SK-N-SH treated with all-trans-retinoic acid at 6 μM for 48 hours (cell line): ENCODE data around the gene S100A1.
"Not testable (repeated sequence)": the region's sequence is repeated elsewhere in the genome, so short reads cannot be mapped to it uniquely, and the experiment has no call there.

Experiments
- ATAC-seq: fragments of 200-7000 bp; cut with Tn5 transposase; 3 replicates; pipeline ENCODE4 v1.9.1; 2020; ENCODE audit warnings: mild to moderate bottlenecking, moderate library complexity
- ARNTL ChIP-seq: fragments of 450-650 bp; formaldehyde crosslinking; IDR thresholded peaks from 2 replicates; pipeline ENCODE4 v1.5.0; 2020; ENCODE audit warnings: low read depth, mild to moderate bottlenecking, moderate library complexity, borderline replicate concordance
- BACH2 ChIP-seq: fragments of 250-450 bp; sonication (Bioruptor Pico); IDR thresholded peaks from 2 replicates; pipeline ENCODE4 v1.9.0; 2021; ENCODE audit warnings: mild to moderate bottlenecking, borderline replicate concordance
- CSDC2 ChIP-seq: fragments of 250-450 bp; sonication (Bioruptor Pico); IDR thresholded peaks from 2 replicates; pipeline ENCODE4 v1.5.0; 2020; ENCODE audit warnings: mild to moderate bottlenecking, moderate library complexity
- ESRRG ChIP-seq: fragments of 250-450 bp; sonication (Bioruptor Pico); IDR thresholded peaks from 2 replicates; pipeline ENCODE4 v1.6.1; 2021; ENCODE audit warnings: mild to moderate bottlenecking
- GLIS3 ChIP-seq: fragments of 250-450 bp; sonication (Bioruptor Pico); IDR thresholded peaks from 2 replicates; pipeline ENCODE4 v1.5.0; 2020; ENCODE audit warnings: mild to moderate bottlenecking, moderate library complexity
- ISL1 ChIP-seq: fragments of 250-450 bp; sonication (Bioruptor Pico); IDR thresholded peaks from 2 replicates; pipeline ENCODE4 v2.1.2; 2022; ENCODE audit warnings: mild to moderate bottlenecking, moderate library complexity
- OSR1 ChIP-seq: fragments of 250-450 bp; sonication (Bioruptor Pico); IDR thresholded peaks from 2 replicates; pipeline ENCODE4 v1.8.0; 2022; ENCODE audit warnings: moderate library complexity, mild to moderate bottlenecking, inconsistent platforms
- PPARA ChIP-seq: fragments of 250-450 bp; sonication (Bioruptor Pico); IDR thresholded peaks from 2 replicates; pipeline ENCODE4 v1.5.0; 2020; ENCODE audit warnings: mild to moderate bottlenecking, borderline replicate concordance
- RARB ChIP-seq: fragments of 250-450 bp; sonication (Bioruptor Pico); IDR thresholded peaks from 2 replicates; pipeline ENCODE4 v1.8.0; 2021; ENCODE audit warnings: mild to moderate bottlenecking, moderate library complexity
- SNAI2 ChIP-seq: fragments of 250-450 bp; sonication (Bioruptor Pico); IDR thresholded peaks from 2 replicates; pipeline ENCODE4 v1.5.0; 2020; ENCODE audit warnings: mild to moderate bottlenecking, moderate library complexity
- TCF4 ChIP-seq: fragments of 250-450 bp; sonication (Bioruptor Pico); IDR thresholded peaks from 2 replicates; pipeline ENCODE4 v1.8.0; 2021; ENCODE audit warnings: mild to moderate bottlenecking, moderate library complexity, borderline replicate concordance
- TOX ChIP-seq: fragments of 250-450 bp; sonication (Bioruptor Pico); IDR thresholded peaks from 2 replicates; pipeline ENCODE4 v1.8.0; 2021; ENCODE audit warnings: mild to moderate bottlenecking, moderate library complexity, borderline replicate concordance
- ZC3H10 ChIP-seq: fragments of 250-450 bp; sonication (Bioruptor Pico); IDR thresholded peaks from 2 replicates; pipeline ENCODE4 v1.5.1; 2021; ENCODE audit warnings: mild to moderate bottlenecking, moderate library complexity
- ZFP3 ChIP-seq: fragments of 250-450 bp; sonication (Bioruptor Pico); IDR thresholded peaks from 2 replicates; pipeline ENCODE4 v1.5.0; 2020; ENCODE audit warnings: mild to moderate bottlenecking, moderate library complexity
- ZFP30 ChIP-seq: fragments of 450-650 bp; formaldehyde crosslinking; IDR thresholded peaks from 2 replicates; pipeline ENCODE4 v1.5.0; 2022; ENCODE audit warnings: mild to moderate bottlenecking, moderate library complexity
- ZNF565 ChIP-seq: fragments of 450-650 bp; formaldehyde crosslinking; conservative IDR thresholded peaks from 2 replicates; pipeline ENCODE4 v1.5.0; 2020; ENCODE audit warnings: low read depth, mild to moderate bottlenecking, moderate library complexity
- ZNF8 ChIP-seq: fragments of 450-650 bp; formaldehyde crosslinking; IDR thresholded peaks from 2 replicates; pipeline ENCODE4 v1.5.0; 2020; ENCODE audit warnings: mild to moderate bottlenecking, moderate library complexity
- TF ChIP-seq, protein P1 (sequence below): fragments of 250-450 bp; sonication (Bioruptor Pico); IDR thresholded peaks from 2 replicates; pipeline ENCODE4 v1.8.0; 2020; ENCODE audit warnings: mild to moderate bottlenecking, moderate library complexity, borderline replicate concordance
- TF ChIP-seq, protein P2 (sequence below): fragments of 250-450 bp; sonication (Bioruptor Pico); IDR thresholded peaks from 2 replicates; pipeline ENCODE4 v1.5.1; 2020; ENCODE audit warnings: low read depth, mild to moderate bottlenecking, moderate library complexity
- TF ChIP-seq, protein P3 (sequence below): fragments of 250-450 bp; sonication (Bioruptor Pico); IDR thresholded peaks from 2 replicates; pipeline ENCODE4 v1.8.0; 2021; ENCODE audit warnings: low read depth, mild to moderate bottlenecking, moderate library complexity, borderline replicate concordance

The S100A1 gene

DNA sequence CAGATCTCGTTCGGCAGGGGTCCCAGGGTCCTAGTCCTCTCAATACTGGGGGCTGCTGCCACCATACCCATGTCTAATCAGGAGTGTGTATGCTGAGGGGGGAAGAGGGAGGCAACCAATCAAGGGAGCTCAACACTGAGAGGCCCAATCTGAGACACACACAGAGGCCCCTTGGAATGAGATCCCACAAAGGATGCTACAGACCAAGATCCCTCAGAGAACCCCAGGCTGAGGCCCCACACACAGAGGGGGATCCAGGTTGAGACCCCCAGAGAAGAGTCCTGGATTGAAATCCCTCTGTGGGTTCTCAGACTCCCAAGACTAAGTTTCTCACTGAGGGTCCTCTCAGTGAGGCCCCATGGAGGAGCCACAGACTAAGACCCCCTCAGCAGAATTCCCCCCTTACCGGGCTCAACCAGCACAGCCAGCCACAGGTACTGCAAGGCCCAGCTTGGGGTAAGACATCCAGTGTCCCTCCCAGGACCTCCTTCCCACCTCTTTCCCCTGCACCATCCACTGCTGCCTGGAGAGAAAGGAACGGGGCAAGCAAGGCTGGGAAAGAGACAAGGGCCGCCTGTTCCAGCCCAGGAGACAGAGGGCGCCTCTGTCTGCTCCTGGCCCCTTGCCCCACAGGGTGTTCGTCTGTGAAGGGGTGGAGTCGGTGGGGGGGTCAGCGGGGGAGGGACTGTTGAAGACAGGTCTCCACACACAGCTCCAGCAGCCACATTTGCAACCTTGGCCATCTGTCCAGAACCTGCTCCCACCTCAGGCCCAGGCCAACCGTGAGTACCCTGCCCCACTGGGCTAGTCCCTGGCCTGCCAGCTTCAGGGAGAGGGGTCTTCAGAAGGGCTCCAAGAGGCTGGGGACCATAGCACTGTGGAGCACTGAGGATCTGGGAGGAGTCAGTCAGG, at the start of gene S100A1:
Gene S100A1, plus strand, starts transcription at position 720 of the 912 bp plus-strand sequence. CDS start 2,088 bp downstream, outside the sequence.
- ATAC-seq, result peak; percentile 46

DNA sequence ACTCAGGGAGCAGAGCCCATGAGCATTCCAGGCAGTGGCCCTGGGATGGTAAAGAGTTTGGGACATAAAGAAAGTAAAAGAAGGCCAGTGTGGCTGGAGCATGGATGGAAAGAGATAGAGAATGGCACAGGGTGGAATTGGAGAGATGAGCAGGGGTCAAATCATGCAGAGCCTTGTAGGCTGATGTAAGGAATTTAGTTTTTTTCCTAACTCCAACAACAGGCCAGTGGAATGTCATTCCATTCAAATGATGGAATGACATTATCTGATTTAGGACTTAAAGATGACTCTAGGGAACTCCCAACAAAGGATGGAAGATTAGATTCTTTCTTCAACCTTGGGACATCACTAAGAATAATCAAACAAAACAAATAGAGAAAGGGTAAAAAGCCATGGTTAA, 49.7 kb upstream of the S100A1 start:
- ATAC-seq, result peak; percentile 93
- TF ChIP-seq CSDC2 (CRISPR knock-in tag), result no peak
- no peak for TF ChIP-seq ZC3H10 (CRISPR knock-in tag)
- no peak for TF ChIP-seq BACH2 (CRISPR knock-in tag)
- no peak for TF ChIP-seq ZNF565 (CRISPR knock-in tag)

More for the DNA sequence above, at the start of gene S100A1:
- TF ChIP-seq CSDC2 (CRISPR knock-in tag) (no peak), ARNTL (CRISPR knock-in tag) (no peak), PPARA (no peak), RARB (no peak), ZFP3 (CRISPR knock-in tag) (no peak), ZC3H10 (CRISPR knock-in tag) (no peak), ISL1 (CRISPR knock-in tag) (no peak), ZFP30 (no peak), OSR1 (no peak), GLIS3 (CRISPR knock-in tag) (no peak)
- TF ChIP-seq, protein P1, sequence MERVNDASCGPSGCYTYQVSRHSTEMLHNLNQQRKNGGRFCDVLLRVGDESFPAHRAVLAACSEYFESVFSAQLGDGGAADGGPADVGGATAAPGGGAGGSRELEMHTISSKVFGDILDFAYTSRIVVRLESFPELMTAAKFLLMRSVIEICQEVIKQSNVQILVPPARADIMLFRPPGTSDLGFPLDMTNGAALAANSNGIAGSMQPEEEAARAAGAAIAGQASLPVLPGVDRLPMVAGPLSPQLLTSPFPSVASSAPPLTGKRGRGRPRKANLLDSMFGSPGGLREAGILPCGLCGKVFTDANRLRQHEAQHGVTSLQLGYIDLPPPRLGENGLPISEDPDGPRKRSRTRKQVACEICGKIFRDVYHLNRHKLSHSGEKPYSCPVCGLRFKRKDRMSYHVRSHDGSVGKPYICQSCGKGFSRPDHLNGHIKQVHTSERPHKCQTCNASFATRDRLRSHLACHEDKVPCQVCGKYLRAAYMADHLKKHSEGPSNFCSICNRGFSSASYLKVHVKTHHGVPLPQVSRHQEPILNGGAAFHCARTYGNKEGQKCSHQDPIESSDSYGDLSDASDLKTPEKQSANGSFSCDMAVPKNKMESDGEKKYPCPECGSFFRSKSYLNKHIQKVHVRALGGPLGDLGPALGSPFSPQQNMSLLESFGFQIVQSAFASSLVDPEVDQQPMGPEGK (CRISPR knock-in tag), result no peak
- TF ChIP-seq, protein P2, sequence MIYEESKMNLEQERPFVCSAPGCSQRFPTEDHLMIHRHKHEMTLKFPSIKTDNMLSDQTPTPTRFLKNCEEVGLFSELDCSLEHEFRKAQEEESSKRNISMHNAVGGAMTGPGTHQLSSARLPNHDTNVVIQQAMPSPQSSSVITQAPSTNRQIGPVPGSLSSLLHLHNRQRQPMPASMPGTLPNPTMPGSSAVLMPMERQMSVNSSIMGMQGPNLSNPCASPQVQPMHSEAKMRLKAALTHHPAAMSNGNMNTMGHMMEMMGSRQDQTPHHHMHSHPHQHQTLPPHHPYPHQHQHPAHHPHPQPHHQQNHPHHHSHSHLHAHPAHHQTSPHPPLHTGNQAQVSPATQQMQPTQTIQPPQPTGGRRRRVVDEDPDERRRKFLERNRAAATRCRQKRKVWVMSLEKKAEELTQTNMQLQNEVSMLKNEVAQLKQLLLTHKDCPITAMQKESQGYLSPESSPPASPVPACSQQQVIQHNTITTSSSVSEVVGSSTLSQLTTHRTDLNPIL (CRISPR knock-in tag), result no peak

DNA sequence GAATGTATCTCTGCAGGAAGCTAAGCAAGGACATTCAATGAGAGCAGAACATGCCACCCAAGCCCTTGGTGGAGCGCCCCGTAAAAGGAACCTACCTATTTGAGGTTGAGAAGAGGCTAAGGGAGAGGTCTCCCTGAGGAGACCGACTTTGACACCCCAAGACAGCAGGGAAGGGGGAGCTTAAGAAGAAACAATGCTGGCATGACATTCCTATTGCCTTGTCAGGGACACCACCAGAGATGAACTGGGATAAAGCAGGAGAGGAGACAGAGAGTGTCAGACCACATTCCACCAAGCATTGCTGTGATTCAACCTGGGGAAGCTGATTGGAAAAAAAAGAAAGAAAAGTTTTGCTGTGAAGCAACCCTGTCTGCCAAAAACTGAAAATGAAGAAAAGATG, 49.3 kb upstream of the S100A1 start:
- peak; percentile 53 for ATAC-seq
- TF ChIP-seq RARB (no peak), GLIS3 (CRISPR knock-in tag) (no peak), ZNF8 (no peak), ISL1 (CRISPR knock-in tag) (no peak), TOX (CRISPR knock-in tag) (no peak), ESRRG (CRISPR knock-in tag) (no peak)
- TF ChIP-seq, protein P3, sequence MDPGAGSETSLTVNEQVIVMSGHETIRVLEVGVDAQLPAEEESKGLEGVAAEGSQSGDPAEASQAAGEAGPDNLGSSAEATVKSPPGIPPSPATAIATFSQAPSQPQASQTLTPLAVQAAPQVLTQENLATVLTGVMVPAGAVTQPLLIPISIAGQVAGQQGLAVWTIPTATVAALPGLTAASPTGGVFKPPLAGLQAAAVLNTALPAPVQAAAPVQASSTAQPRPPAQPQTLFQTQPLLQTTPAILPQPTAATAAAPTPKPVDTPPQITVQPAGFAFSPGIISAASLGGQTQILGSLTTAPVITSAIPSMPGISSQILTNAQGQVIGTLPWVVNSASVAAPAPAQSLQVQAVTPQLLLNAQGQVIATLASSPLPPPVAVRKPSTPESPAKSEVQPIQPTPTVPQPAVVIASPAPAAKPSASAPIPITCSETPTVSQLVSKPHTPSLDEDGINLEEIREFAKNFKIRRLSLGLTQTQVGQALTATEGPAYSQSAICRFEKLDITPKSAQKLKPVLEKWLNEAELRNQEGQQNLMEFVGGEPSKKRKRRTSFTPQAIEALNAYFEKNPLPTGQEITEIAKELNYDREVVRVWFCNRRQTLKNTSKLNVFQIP, result no peak

DNA sequence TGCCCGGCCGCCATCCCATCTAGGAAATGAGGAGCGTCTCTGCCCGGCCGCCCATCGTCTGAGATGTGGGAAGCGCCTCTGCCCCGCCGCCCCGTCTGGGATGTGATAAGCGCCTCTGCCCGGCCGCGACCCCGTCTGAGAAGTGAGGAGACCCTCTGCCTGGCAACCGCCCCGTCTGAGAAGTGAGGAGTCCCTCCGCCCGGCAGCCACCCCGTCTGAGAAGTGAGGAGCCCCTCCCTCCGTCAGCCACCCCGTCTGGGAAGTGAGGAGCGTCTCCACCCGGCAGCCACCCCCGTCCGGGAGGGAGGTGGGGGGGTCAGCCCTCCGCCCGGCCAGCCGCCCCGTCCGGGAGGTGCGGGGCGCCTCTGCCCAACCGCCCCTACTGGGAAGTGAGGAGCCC, 45.4 kb upstream of the S100A1 start:
- ATAC-seq, result not testable (repeated sequence)

DNA sequence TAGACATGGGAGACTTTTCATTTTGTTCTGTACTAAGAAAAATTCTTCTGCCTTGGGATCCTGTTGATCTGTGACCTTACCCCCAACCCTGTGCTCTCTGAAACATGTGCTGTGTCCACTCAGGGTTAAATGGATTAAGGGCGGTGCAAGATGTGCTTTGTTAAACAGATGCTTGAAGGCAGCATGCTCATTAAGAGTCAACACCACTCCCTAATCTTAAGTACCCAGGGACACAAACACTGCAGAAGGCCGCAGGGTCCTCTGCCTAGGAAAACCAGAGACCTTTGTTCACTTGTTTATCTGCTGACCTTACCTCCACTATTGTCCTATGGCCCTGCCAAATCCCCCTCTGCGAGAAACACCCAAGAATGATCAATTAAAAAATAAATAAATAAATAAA, 44.7 kb upstream of the S100A1 start:
- not testable (repeated sequence) for ATAC-seq

DNA sequence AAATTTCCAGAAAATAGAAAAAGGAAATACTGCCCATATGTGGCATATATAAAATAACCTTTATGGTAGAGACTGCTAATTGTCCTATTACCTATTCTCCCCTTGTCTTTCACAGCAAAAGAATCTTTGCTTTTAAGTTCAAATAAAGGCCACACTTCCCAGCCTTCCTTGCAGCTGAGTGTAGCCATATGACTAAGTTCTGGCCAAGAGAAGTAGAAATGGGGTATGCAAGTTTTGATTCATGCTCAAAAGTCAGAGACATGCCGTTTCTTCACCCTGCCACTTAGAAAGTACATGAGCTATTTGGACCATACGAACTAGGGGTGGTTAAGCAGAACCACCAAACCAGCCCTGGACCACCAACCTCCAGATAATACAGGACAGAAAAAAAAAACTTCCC, 44.3 kb upstream of the S100A1 start:
- no peak; the same call in 2 of the 3 replicates for ATAC-seq
- TF ChIP-seq OSR1 (no peak), BACH2 (CRISPR knock-in tag) (no peak), SNAI2 (CRISPR knock-in tag) (no peak), TCF4 (CRISPR knock-in tag) (no peak)
